Endothelial cell of umbilical vein (primary cell): Measurements from ENCODE around the gene GPR155. TPM values are rescaled to one million over a fixed set of nuclear protein-coding genes. Genes with fewer than 3 reads are reported as not detected.

Experiments
- BruUV-seq: library from RNA; stranded (reverse); fragments of 400-500 nt; replicated peaks from 2 replicates; lab custom pipeline; 2021; lab: Mats Ljungman, UMichigan
- CTCF ChIA-PET: fragments of 300-600, 350-600 bp; sonication (Branson Sonifier 250); formaldehyde crosslinking; loops from one replicate; lab custom pipeline; 2021; ENCODE audit warnings: antibody characterized with exemption, inconsistent platforms; lab: Charles Lee
- POLR2A ChIA-PET: fragments of 300-600, 350-600 bp; sonication (Branson Sonifier 250); formaldehyde crosslinking; loops from one replicate; lab custom pipeline; 2021; ENCODE audit warnings: antibody characterized with exemption, inconsistent platforms; lab: Charles Lee
- DNase-seq: peaks from one replicate; pipeline ENCODE4 v3.0.0-alpha.2; 2011; ENCODE audit warnings: low read depth, low spot score
- FAIRE-seq: peaks from 2 replicates; lab custom pipeline; 2011; peaks lifted over from hg19 to GRCh38; lab: Jason Lieb, UNC
- H2AFZ ChIP-seq: 2 replicates; pipeline ENCODE4 v1.6.0; 2012; ENCODE audit warnings: low read depth, low read length, control low read depth, inconsistent platforms
- H3K27ac ChIP-seq: 2 replicates; pipeline ENCODE4 v1.5.1; 2011; ENCODE audit warnings: low read depth, mild to moderate bottlenecking, control low read depth, low read length, moderate library complexity; ENCODE audit not compliant: insufficient read depth
- H3K27me3 ChIP-seq, 2 experiments: 2 replicates each; pipeline versions ENCODE4 v1.6.0 to v1.6.1; 2011; ENCODE audit warnings: low read length in 2 of 2, mixed read lengths in 1 of 2; ENCODE audit not compliant: control insufficient read depth in 2 of 2, insufficient read depth in 2 of 2
- H3K36me3 ChIP-seq, 2 experiments: 2 replicates in 1 of 2; 3 replicates in 1 of 2; pipeline ENCODE4 v1.5.1; 2011; ENCODE audit warnings: low read length in 2 of 2, mild to moderate bottlenecking in 1 of 2, moderate library complexity in 1 of 2; ENCODE audit not compliant: control insufficient read depth in 2 of 2, insufficient read depth in 2 of 2; ENCODE audit errors: extremely low read depth in 1 of 2
- H3K4me1 ChIP-seq: 3 replicates; pipeline ENCODE4 v1.5.1; 2011; ENCODE audit warnings: mild to moderate bottlenecking, low read length; ENCODE audit not compliant: control insufficient read depth, insufficient read depth; ENCODE audit errors: extremely low read depth
- H3K4me2 ChIP-seq: 2 replicates; pipeline ENCODE4 v1.6.1; 2011; ENCODE audit warnings: low read length, control low read depth, mixed read lengths; ENCODE audit not compliant: insufficient read depth
- H3K4me3 ChIP-seq, 3 experiments: fragments of 200-600 bp in 1 of 3; sonication (generic), shearing (Covaris generic) in 1 of 3; replicated peaks in 1 of 3; 2 replicates each; pipeline ENCODE4 v1.5.1; 2011 to 2016; ENCODE audit warnings: control low read depth in 3 of 3, low read length in 3 of 3, mild to moderate bottlenecking in 2 of 3, inconsistent platforms in 1 of 3, low read depth in 1 of 3, moderate library complexity in 1 of 3; ENCODE audit not compliant: insufficient read depth in 1 of 3
- H3K79me2 ChIP-seq: 2 replicates; pipeline ENCODE4 v1.6.0; 2012; ENCODE audit warnings: low read length, inconsistent platforms; ENCODE audit not compliant: control insufficient read depth, insufficient read depth
- H3K9ac ChIP-seq: replicated peaks from 2 replicates; pipeline ENCODE3; 2011; ENCODE audit warnings: low read length, control low read depth; ENCODE audit not compliant: insufficient read depth; ENCODE audit errors: extremely low read depth
- H3K9me1 ChIP-seq: replicated peaks from 3 replicates; pipeline ENCODE4 v1.6.0; 2011; ENCODE audit warnings: mild to moderate bottlenecking, low read length; ENCODE audit not compliant: control insufficient read depth, insufficient read depth; ENCODE audit errors: extremely low read depth
- H3K9me3 ChIP-seq: replicated peaks from 2 replicates; pipeline ENCODE4 v1.5.1; 2012; ENCODE audit warnings: low read length, inconsistent platforms; ENCODE audit not compliant: control insufficient read depth, insufficient read depth
- H4K20me1 ChIP-seq: replicated peaks from 2 replicates; pipeline ENCODE3; 2011; ENCODE audit warnings: mild to moderate bottlenecking, low read length; ENCODE audit not compliant: control insufficient read depth, insufficient read depth; ENCODE audit errors: extremely low read depth
- CTCF ChIP-seq, 2 donors: IDR thresholded peaks; 1 replicate in 1 of 2; 2 replicates in 1 of 2; pipeline ENCODE4 v1.5.1; 2011; ENCODE audit warnings: low read length in 2 of 2, mild to moderate bottlenecking in 2 of 2, moderate library complexity in 2 of 2, control low read depth in 1 of 2, inconsistent platforms in 1 of 2, low read depth in 1 of 2; ENCODE audit not compliant: insufficient read depth in 1 of 2; ENCODE audit errors: extremely low read depth in 1 of 2
- EZH2 ChIP-seq: IDR thresholded peaks from 2 replicates; pipeline ENCODE4 v1.6.1; 2012; ENCODE audit warnings: borderline replicate concordance, low read depth, mild to moderate bottlenecking, moderate library complexity, low read length, inconsistent platforms; ENCODE audit not compliant: severe bottlenecking
- FOS ChIP-seq: IDR thresholded peaks from 2 replicates; pipeline ENCODE4 v1.6.1; 2011; ENCODE audit warnings: mild to moderate bottlenecking, low read length, moderate library complexity, borderline replicate concordance; ENCODE audit not compliant: insufficient read depth
- GATA2 ChIP-seq: IDR thresholded peaks from 2 replicates; pipeline ENCODE4 v1.7.0; 2011; ENCODE audit warnings: low read depth, mild to moderate bottlenecking, moderate library complexity, mixed read lengths, low read length; ENCODE audit not compliant: insufficient read length, insufficient read depth
- JUN ChIP-seq: IDR thresholded peaks from 2 replicates; pipeline ENCODE4 v1.6.1; 2011; ENCODE audit warnings: borderline replicate concordance, low read depth; ENCODE audit not compliant: insufficient read length, insufficient read depth
- MAX ChIP-seq: IDR thresholded peaks from 2 replicates; pipeline ENCODE4 v1.6.1; 2011; ENCODE audit not compliant: insufficient read depth, insufficient read length
- MYC ChIP-seq: IDR thresholded peaks from one replicate; pipeline ENCODE4 v1.6.1; 2011; ENCODE audit warnings: mild to moderate bottlenecking, low read depth, low read length
- POLR2A ChIP-seq: IDR thresholded peaks from 2 replicates; pipeline ENCODE4 v1.6.1; 2012; ENCODE audit warnings: low read depth, mild to moderate bottlenecking, control low read depth, low read length
- POLR2AphosphoS5 ChIP-seq: IDR thresholded peaks from 2 replicates; pipeline ENCODE4 v1.6.1; 2012; ENCODE audit warnings: low read depth, mild to moderate bottlenecking, control low read depth, low read length, moderate library complexity; ENCODE audit not compliant: insufficient read depth
- dilution Hi-C: fragments of 300-500 bp; cut with MboI; formaldehyde crosslinking; loops from one replicate; pipeline ENCODE4 v1.15.0; 2019; ENCODE audit warnings: low sequenced_read_pairs; ENCODE audit not compliant: extremely low pct_ligation_motif_present
- intact Hi-C: fragments of 100-400 bp; cut with micrococcal nuclease; formaldehyde crosslinking; loops from one replicate; pipeline ENCODE4 v1.10.0; 2022
- polyA plus RNA-seq, 4 experiments: library from polyadenylated mRNA; depleted of rRNA in 3 of 4; stranded (reverse) in 3 of 4; unstranded in 1 of 4; fragments of >200 nt; gene quantifications; 2 replicates each; pipeline versions ENCODE4 v1.2.1 to v1.2.3, GENCODE V29; 2011 to 2012; ENCODE audit warnings: missing spikeins in 1 of 4
- total RNA-seq: library from RNA; stranded (reverse); gene quantifications from 2 replicates; pipeline ENCODE4 v1.2.3, GENCODE V29; 2021

The GPR155 gene
- total and polyA plus RNA-seq, 2 donors (not counting 3 experiments of a cell fraction or from before 2014, with no cell fraction given): 0.62 to 1.7 TPM

GRCh38 chr2:174524527-174524926 lies 37.7 kb upstream of the GPR155 start:
- Histone ChIP-seq H3K79me2 (no peaks in the 10 kb centered on the region), H3K4me2 (no peak overlapping the region), H3K9ac (no peak overlapping the region), H2AFZ (no peak overlapping the region), H3K27me3 (peaks cover 12 to 13% of the 10 kb centered on the region in 2 experiments), H3K9me3 (no peaks in the 10 kb centered on the region), H3K9me1 (no peaks in the 10 kb centered on the region), H3K27ac (no peak overlapping the region), H3K36me3 (no peaks in the 10 kb centered on the region), H4K20me1 (no peaks in the 10 kb centered on the region), H3K4me1 (no peaks in the 10 kb centered on the region), H3K4me3 (no peak overlapping the region)
- intact Hi-C loops: no loop called here
- no peak for DNase-seq
- TF ChIP-seq POLR2A: no peak
- no peak for TF ChIP-seq CTCF (IDR thresholded peaks at IDR 0.05; ENCODE audit: extremely low read depth in 1 of 2, insufficient read depth in 1 of 2, low read depth in 1 of 2, low read length in 2 of 2)
- TF ChIP-seq EZH2: no peak
- no peak for TF ChIP-seq MYC
- no peak for TF ChIP-seq FOS
- TF ChIP-seq MAX: no peak
- no peak for TF ChIP-seq POLR2AphosphoS5
- TF ChIP-seq GATA2: no peak
- no peak for TF ChIP-seq JUN
- BruUV-seq: no TSS peak
- no peak for FAIRE-seq
- CTCF ChIA-PET: no interaction called here
- dilution Hi-C loops: no loop called here
- POLR2A ChIA-PET: no interaction called here
